Adrenal gland (tissue), 5 donors: ENCODE measurements around the gene NHLH2.

Experiments used
- CTCF ChIP-seq, 6 experiments: fragments of 450-650 bp in 4 of 6; fragments of 200-600 bp in 2 of 6; sonication (generic) in 1 of 6; IDR thresholded peaks; 1 replicate in 5 of 6; 2 replicates in 1 of 6; pipeline versions ENCODE4 v1.5.1 to v1.8.0; 2016 to 2021; ENCODE audit warnings: antibody characterized with exemption in 6 of 6, mild to moderate bottlenecking in 2 of 6, moderate library complexity in 1 of 6
- POLR2A ChIP-seq, 2 donors: fragments of 450-650 bp; IDR thresholded peaks; one replicate each; pipeline ENCODE4 v1.6.1; 2017; ENCODE audit warnings: antibody characterized with exemption in 2 of 2, mild to moderate bottlenecking in 2 of 2, moderate library complexity in 1 of 2
- donor health status: DM: no; HTN: no; CAD: no.

- TF ChIP-seq CTCF (IDR thresholded peaks at IDR 0.05) (no peak), POLR2A (IDR thresholded peaks at IDR 0.05) (no peak)
Observed at GRCh38 chr1:115811140-115811828, 29.6 kb downstream of the NHLH2 start.
